Transverse colon (tissue), 4 donors: ENCODE data around the gene ACADS. TPM values are rescaled to one million over a fixed set of nuclear protein-coding genes. Genes with fewer than 3 reads are reported as not detected.

Source experiments
- DNase-seq: peaks from one replicate; pipeline ENCODE4 v3.0.0-alpha.2; 2019
- H3K27ac ChIP-seq, 4 donors: fragments of 200-600 bp; sonication (generic); 2 replicates each; pipeline ENCODE4 v1.5.1; 2016 to 2018; ENCODE audit warnings: inconsistent platforms in 4 of 4
- H3K27me3 ChIP-seq: fragments of 200-600 bp; sonication (generic); 2 replicates; pipeline ENCODE4 v1.5.1; 2017; ENCODE audit warnings: inconsistent platforms
- H3K36me3 ChIP-seq, 4 donors: fragments of 200-600 bp; sonication (generic); 2 replicates each; pipeline ENCODE4 v1.5.1; 2017 to 2019; ENCODE audit warnings: inconsistent platforms in 4 of 4
- H3K4me1 ChIP-seq, 4 donors: fragments of 200-600 bp; sonication (generic); 2 replicates each; pipeline ENCODE4 v1.5.1; 2017 to 2020; ENCODE audit warnings: inconsistent platforms in 4 of 4
- H3K4me3 ChIP-seq, 4 donors: fragments of 200-600 bp; sonication (generic); 1 replicate in 1 of 4; 2 replicates in 3 of 4; pipeline versions ENCODE4 v1.5.1 to v1.6.1; 2017 to 2019; ENCODE audit warnings: inconsistent platforms in 4 of 4
- H3K9me3 ChIP-seq, 2 donors: fragments of 200-600 bp; sonication (generic); 2 replicates each; pipeline ENCODE4 v1.5.1; 2017 to 2019; ENCODE audit warnings: inconsistent platforms in 2 of 2
- CTCF ChIP-seq, 5 experiments: fragments of 200-600 bp in 3 of 5; fragments of 450-650 bp in 2 of 5; sonication (generic) in 3 of 5; IDR thresholded peaks; 1 replicate in 2 of 5; 2 replicates in 3 of 5; pipeline ENCODE4 v1.5.1; 2016 to 2017; ENCODE audit warnings: antibody characterized with exemption in 5 of 5, inconsistent platforms in 3 of 5, mild to moderate bottlenecking in 2 of 5, moderate library complexity in 1 of 5
- EP300 ChIP-seq: sonication (generic); formaldehyde crosslinking; IDR thresholded peaks from one replicate; pipeline ENCODE4 v1.6.1; 2017; ENCODE audit warnings: antibody characterized with exemption, low read depth
- POLR2A ChIP-seq: fragments of 450-650 bp; IDR thresholded peaks from one replicate; pipeline ENCODE4 v1.6.1; 2016; ENCODE audit warnings: antibody characterized with exemption, mild to moderate bottlenecking, moderate library complexity
- POLR2AphosphoS5 ChIP-seq, 3 donors: sonication (generic); formaldehyde crosslinking; IDR thresholded peaks; one replicate each; pipeline ENCODE4 v1.6.1; 2016; ENCODE audit warnings: antibody characterized with exemption in 3 of 3
- WGBS, 2 donors: methylation state at CpG; one replicate each; pipeline ENCODE4 v1.1.5; 2018; ENCODE audit warnings: low coverage in 1 of 2; 5-methylcytosine and 5-hydroxymethylcytosine counted together
- in situ Hi-C, 4 donors: fragments of 200-750 bp; cut with MboI; loops; one replicate each; pipeline versions ENCODE4 v1.15.0 to v1.15.1; 2017; ENCODE audit warnings: low sequenced_read_pairs in 3 of 4, low pct_ligation_motif_present in 1 of 4, low pct_unique_long_range_greater_than_20kb in 1 of 4
- intact Hi-C: fragments of 100-400 bp; cut with DNase I; formaldehyde crosslinking; loops from one replicate; pipeline ENCODE4 v1.15.1; 2023; ENCODE audit warnings: low total_unique reads
- total RNA-seq, 4 donors: library from RNA; depleted of rRNA; stranded (reverse); fragments of >200 nt; gene quantifications; one replicate each; pipeline ENCODE4 v1.1.0, GENCODE V29; 2016

Gene ACADS
- total RNA-seq, 4 donors from 2014 or later = 224 to 338 (median 297) TPM

GRCh38 chr12:120775862-120776552 lies 50.4 kb downstream of the ACADS start:
- Histone ChIP-seq H3K9me3 (no peaks in the 10 kb centered on the region), H3K36me3 (peaks cover 0 to 21% (median 0%) of the 10 kb centered on the region in 4 donors), H3K4me3 (no peak overlapping the region), H3K27ac (no peak overlapping the region), H3K4me1 (no peaks in the 10 kb centered on the region), H3K27me3 (no peaks in the 10 kb centered on the region)
- intact Hi-C loops (no loop called here), in situ Hi-C loops (no loop called here)
- 88 to 90% methylated on average over 7 of the region's 7 CpGs for whole genome bisulfite sequencing, 2 donors
- TF ChIP-seq CTCF (IDR thresholded peaks at IDR 0.05) (peak in 3 of 5 experiments; percentile 5 to 23 (median 14)), POLR2A (no peak), EP300 (no peak), POLR2AphosphoS5 (IDR thresholded peaks at IDR 0.05) (no peak)
- DNase-seq = no peak

- no peaks in the 10 kb centered on the region for H3K27me3 ChIP-seq
- no peak overlapping the region for H3K4me3 ChIP-seq
- intact Hi-C loops (no loop called here), in situ Hi-C loops (no loop called here)
- H3K36me3 ChIP-seq = peaks cover 0 to 38% (median 8%) of the 10 kb centered on the region in 4 donors
- H3K9me3 ChIP-seq = no peaks in the 10 kb centered on the region
- TF ChIP-seq CTCF (IDR thresholded peaks at IDR 0.05) = no peak
- TF ChIP-seq POLR2AphosphoS5 (IDR thresholded peaks at IDR 0.05) = no peak
- TF ChIP-seq EP300 = no peak
- no peak for TF ChIP-seq POLR2A
- no peak overlapping the region for H3K27ac ChIP-seq
- DNase-seq = no peak
- WGBS, 2 donors = 69 to 70% methylated on average over 6 of the region's 6 CpGs
- H3K4me1 ChIP-seq = no peaks in the 10 kb centered on the region
Observed at GRCh38 chr12:120783197-120783596, 57.6 kb downstream of the ACADS start.

GRCh38 chr12:120784804-120785203 lies 59.2 kb downstream of the ACADS start:
- intact Hi-C loops (no loop called here), in situ Hi-C loops (no loop called here)
- DNase-seq = no peak
- Histone ChIP-seq H3K27ac (no peak overlapping the region), H3K4me3 (no peak overlapping the region), H3K4me1 (no peaks in the 10 kb centered on the region), H3K27me3 (no peaks in the 10 kb centered on the region), H3K9me3 (no peaks in the 10 kb centered on the region), H3K36me3 (peaks cover 0 to 28% (median 8%) of the 10 kb centered on the region in 4 donors)
- TF ChIP-seq CTCF (IDR thresholded peaks at IDR 0.05) (no peak), POLR2AphosphoS5 (IDR thresholded peaks at IDR 0.05) (no peak)
- WGBS, 2 donors = 81 to 85% methylated on average over 3 of the region's 3 CpGs

- intact Hi-C loops (no loop called here), in situ Hi-C loops (no loop called here)
- H3K4me1 ChIP-seq = peaks cover 0 to 18% (median 4%) of the 10 kb centered on the region in 4 donors
- WGBS, 2 donors = 90 to 100% methylated on average over 1 to 3 of the region's 3 CpGs
- DNase-seq = no peak
- no peaks in the 10 kb centered on the region for H3K9me3 ChIP-seq
- H3K27me3 ChIP-seq = no peaks in the 10 kb centered on the region
- H3K27ac ChIP-seq = no peak overlapping the region
- H3K4me3 ChIP-seq = no peak overlapping the region
- H3K36me3 ChIP-seq = peaks cover 0 to 7% (median 3%) of the 10 kb centered on the region in 4 donors
- TF ChIP-seq EP300 (no peak), POLR2AphosphoS5 (IDR thresholded peaks at IDR 0.05) (no peak), CTCF (IDR thresholded peaks at IDR 0.05) (no peak), POLR2A (no peak)
Observed at GRCh38 chr12:120787889-120788288, 62.3 kb downstream of the ACADS start.

Other genes starting within 250 kb of the ACADS start
- gene DYNLL1, start 229.7 kb upstream of the ACADS start, total RNA-seq = 100 to 1,000 TPM in 3 of 4 donors, 10 to 100 TPM in 1; 60.5 to 291 (median 190) TPM
- gene COQ5, start 196.7 kb upstream of the ACADS start, total RNA-seq = 10 to 100 TPM; 20.9 to 34.9 (median 31.9) TPM
- 100 to 1,000 TPM; 204 to 317 (median 213) TPM for gene RNF10, start 191.5 kb upstream of the ACADS start, total RNA-seq
- gene POP5, start 144.4 kb upstream of the ACADS start, total RNA-seq = 10 to 100 TPM in 3 of 4 donors, not detected in 1; 31.5 to 56.5 (median 43.7) TPM
- 1 to 10 TPM in 2 of 4 donors, under 1 TPM in 1, not detected in 1; 0.60 to 7.5 (median 4.4) TPM for gene CABP1, start 85.2 kb upstream of the ACADS start, total RNA-seq
- gene MLEC, start 38.7 kb upstream of the ACADS start, total RNA-seq = 100 to 1,000 TPM in 3 of 4 donors, 10 to 100 TPM in 1; 75.6 to 153 (median 130) TPM
- gene UNC119B, start 15.4 kb upstream of the ACADS start, total RNA-seq = 10 to 100 TPM in 3 of 4 donors, 1 to 10 TPM in 1; 9.8 to 25.4 (median 21.5) TPM
- gene SPPL3, start 178.5 kb downstream of the ACADS start, total RNA-seq = 10 to 100 TPM; 34.7 to 45.4 (median 41.6) TPM